Bronchus fibroblast of lung (primary cell): ENCODE results near the gene CFDP1. TPM values are rescaled to one million over a fixed set of nuclear protein-coding genes. Genes with fewer than 3 reads are reported as not detected.

Experiments used
- total RNA-seq: library from RNA; depleted of rRNA; stranded (reverse); fragments of >200 nt; gene quantifications from 2 replicates; pipeline ENCODE4 v1.2.3, GENCODE V29; 2015

Gene CFDP1
- 37.5 and 44.4 TPM in 2 replicates for total RNA-seq

GRCh38 chr16:75432828-75433731 lies at the start of gene CFDP1:
Gene CFDP1 (minus strand): TSS chr16:75433503. CDS start chr16:75433352, 151 bp downstream.

GRCh38 chr16:75464122-75464918 lies 31.0 kb upstream of the CFDP1 start, which contains the start of gene TMEM170A:
Gene TMEM170A (minus strand): TSS chr16:75464689. CDS start chr16:75464600, 89 bp downstream.

GRCh38 chr16:75251280-75252048 lies 181.8 kb downstream of the CFDP1 start, which contains the start of gene BCAR1:
Gene BCAR1 (minus strand): TSS chr16:75251624. CDS start chr16:75251482, 142 bp downstream.

Other genes with a start within 250 kb of the CFDP1 start
- gene CTRB2, start 226.3 kb downstream of the CFDP1 start, total RNA-seq, result not detected in 2 replicates
- gene CTRB1, start 214.5 kb downstream of the CFDP1 start, total RNA-seq, result not detected in 2 replicates
- 73.9 and 76.3 TPM in 2 replicates for gene BCAR1, start 181.9 kb downstream of the CFDP1 start, total RNA-seq
- gene TMEM170A, start 31.2 kb upstream of the CFDP1 start, total RNA-seq, result 4.2 and 5.5 TPM in 2 replicates
- 1.0 and 2.0 TPM in 2 replicates for gene CHST6, start 61.9 kb upstream of the CFDP1 start, total RNA-seq
- gene CHST5, start 102.6 kb upstream of the CFDP1 start, total RNA-seq, result under 0.01 TPM in 1 of 2 replicates, not detected in the other
- gene TMEM231, start 122.7 kb upstream of the CFDP1 start, total RNA-seq, result 8.6 and 12.6 TPM in 2 replicates
- 41.2 and 44.2 TPM in 2 replicates for gene GABARAPL2, start 132.9 kb upstream of the CFDP1 start, total RNA-seq
- 36.3 and 43.4 TPM in 2 replicates for gene ADAT1, start 189.8 kb upstream of the CFDP1 start, total RNA-seq
- gene KARS1, start 214.2 kb upstream of the CFDP1 start, total RNA-seq, result 188 and 191 TPM in 2 replicates
- gene TERF2IP, start 214.3 kb upstream of the CFDP1 start, total RNA-seq, result 30.3 and 36.7 TPM in 2 replicates
- not detected in 2 replicates for gene CPHXL2, start 243.5 kb upstream of the CFDP1 start, total RNA-seq